IPS DF 4.7 (cell line): ENCODE measurements around the gene CORO2B.

Source experiments
- DNase-seq: peaks from one replicate; pipeline ENCODE4 v3.0.0-alpha.2; 2013; ENCODE audit warnings: low spot score; ENCODE audit errors: extremely low read depth

Gene CORO2B

DNA sequence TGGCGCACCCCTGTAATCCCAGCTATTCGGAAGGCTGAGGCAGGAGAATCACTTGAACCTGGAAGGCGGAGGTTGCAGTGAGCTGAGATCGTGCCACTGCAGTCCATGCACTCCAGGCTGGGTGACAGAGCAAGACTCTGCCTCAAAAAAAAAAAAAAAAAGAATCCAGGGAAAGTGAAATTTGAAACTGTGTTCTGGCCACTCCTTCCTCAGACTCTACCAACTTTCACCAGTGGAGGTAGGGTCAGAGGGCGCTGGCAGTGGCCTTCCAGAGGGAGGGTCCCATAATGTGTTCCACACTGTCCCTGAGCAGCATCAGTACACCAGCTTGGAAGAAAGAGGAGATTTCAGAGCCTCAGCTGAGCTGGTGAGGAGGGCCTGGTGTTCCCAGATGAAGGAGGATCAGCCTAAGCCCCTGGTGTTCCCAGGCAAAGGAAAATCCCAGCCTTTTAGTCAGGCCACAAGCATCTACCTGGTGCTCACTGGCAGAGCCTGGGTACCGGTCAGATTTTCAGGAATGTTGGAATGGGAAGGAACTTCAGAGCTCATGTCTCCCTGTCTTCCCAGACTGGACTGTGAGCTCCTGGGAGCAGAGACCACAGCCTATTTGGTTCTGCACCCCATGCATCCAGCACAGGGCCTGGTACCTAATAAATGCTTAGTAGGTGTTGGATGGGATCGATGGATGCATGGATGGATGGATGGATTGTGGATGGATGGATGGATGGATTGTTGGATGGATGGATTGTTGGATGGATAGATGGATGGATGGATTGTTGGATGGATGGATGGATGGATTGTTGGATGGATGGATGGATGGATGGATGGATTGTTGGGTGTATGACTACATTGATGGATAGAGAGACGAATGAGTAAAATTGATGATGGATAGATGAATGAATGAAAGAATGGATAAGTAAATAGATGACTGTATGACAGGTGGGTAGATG lies 117.9 kb downstream of the CORO2B start:
- no peak for DNase-seq

DNA sequence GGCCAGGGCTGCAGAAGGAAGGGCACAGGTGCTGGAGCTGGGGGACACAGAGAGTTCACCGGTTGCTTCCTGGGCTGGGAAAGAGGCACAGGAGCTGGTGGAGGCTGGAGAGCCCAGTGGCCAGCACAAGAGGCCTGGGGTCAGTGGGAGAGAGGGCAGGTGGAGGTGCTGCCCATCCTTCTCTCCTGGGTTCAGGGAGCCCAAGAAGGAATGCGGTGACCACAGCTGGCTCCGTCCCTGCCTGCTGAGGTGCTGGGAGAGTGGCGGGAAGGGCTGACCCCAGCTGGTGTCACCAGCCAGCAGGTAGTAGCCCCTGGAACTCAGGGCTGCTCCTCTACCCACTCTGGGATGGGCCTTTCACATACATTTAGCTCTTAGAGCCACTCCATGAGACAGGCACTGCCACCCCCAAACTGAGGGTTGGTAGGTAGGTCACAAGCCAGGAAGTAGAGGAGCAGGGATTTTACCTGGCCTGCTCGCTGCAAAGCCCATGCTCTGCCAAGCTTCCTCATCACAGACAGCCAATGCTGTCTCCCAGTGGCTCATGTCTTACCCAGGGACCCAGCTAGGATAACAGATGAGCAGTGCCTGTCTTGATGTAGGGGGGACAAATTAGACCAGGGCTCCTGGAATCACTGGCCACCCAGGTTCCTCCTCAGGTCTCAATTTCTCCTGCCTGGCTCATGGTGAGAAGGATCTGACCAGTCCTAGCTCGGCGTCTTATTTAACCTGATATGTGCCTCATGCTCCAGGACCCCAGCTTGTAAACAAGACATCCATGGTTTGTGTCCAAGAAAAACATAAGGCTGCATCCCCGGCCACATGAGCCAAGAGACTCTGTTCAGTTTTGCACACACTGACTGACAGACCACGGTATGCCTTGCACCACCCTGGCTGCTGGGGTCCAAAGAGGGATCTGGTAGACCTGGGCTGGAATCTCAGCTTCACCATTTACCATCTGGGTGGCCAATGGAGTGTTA lies 119.2 kb downstream of the CORO2B start:
- DNase-seq, result no peak

DNA sequence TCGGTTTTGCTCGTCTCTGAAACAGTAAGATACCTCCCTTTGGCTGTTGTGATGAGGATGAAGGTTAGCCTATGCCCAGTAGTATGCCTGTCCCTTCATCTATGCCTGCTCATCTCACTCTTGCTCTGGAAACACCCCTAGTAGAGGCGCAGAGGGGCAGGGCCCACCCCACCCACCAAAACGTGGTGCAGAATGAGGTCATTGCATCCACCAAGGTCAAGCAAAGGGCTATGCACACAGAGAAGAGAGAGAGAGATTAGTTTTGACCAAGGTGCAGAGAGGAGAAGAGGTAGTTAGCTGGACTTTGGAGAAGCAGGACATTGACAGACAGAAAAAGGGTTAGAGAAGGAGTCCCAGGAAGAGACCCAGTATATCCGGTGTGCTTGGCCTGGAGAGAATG lies 119.9 kb downstream of the CORO2B start:
- DNase-seq, result no peak

DNA sequence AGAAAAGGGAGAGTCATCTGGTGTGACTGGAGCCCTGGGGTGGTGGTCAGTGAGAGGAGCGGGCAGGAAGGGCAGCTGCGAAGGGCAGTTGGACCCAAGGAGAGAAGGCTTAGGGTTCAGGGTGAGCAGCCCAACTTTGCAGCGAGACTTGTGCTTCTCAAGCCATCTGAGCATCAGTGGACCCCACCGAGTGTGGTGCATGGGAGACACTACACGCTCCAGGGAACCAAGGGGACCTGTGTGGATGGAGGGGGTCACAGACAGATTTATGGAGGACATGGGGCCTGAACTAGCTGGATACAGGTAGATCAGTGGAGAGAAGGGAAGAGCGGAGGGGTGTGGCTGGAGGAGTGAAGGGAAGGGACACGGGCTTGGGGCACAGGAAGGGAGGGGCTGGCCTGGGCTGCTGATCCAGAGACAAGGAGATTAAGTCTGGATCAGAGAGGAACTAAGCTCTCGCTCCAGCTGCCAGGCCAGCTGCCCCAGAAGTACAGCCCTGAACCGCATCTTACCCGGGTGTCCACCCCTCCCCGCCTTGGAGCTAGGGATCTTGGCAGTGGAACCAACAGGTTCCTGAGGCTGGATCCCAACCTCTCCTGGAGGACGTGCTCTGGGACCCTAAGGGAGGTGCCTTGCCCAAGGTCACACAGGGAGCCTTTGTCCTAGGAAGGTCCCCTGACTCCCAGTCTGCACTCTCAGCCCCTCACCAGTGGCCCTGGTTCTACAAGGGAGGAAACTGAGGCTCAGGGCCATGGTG lies 120.5 kb downstream of the CORO2B start:
- no peak for DNase-seq

DNA sequence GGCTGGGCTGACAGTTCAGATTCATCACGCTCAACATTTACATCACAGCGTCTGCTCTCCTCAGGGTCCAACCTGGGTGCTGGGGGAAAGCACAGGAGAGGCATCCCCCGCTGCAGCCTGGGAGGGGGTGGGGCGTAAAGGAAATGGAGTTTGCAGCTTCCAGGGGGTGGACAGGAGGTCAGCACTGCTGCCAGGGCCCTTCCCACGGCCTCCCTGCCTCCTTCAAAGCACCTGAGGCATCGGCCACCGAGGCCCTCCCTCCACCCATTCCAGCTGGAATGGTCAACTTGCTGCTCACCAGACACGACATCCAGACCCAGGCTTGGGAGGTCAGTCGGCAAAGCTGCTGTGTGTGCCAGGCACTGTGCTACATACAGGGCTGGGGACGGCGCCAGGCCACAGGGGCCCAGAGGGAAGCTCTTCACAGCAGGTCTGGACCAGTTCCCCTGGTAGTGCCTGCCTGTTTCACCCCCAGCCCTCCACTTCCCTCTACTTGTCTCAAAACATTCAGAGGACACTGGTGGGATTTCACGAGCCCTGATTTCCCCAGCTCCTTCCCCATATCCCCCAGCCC lies 121.2 kb downstream of the CORO2B start:
- no peak for DNase-seq

DNA sequence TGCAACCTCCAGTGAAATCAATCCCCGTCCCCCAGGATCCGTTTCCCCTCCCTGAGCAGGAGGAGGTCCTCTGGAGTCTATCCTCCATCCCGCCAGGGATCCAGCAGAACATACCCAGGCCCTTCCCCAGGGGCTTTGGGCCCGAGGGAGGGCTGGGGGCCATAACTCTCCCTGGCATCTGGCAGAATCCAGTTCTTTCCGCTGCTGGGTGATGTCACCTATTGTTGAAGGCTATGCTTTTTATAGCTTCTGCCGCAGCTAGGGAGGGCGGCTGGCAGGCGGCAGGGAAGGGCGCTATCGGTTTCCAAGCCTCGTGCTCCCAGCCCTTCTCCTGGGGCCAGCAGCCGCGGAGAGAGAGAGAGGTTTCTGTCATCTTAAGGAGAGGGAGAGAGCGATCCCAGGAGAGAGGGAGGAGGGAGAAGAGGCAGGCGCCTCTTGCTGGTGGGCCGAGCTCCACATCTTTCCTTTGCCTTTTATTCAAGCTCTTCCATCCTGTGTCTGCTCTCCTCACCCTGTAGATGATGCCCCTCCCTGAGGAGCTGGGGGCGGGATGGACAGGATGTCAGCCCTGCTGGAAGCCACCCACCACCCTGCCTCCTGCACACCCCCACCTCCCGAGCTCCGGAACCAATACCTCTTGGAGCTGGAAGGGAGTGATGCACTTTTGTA lies 121.8 kb downstream of the CORO2B start:
- no peak for DNase-seq

DNA sequence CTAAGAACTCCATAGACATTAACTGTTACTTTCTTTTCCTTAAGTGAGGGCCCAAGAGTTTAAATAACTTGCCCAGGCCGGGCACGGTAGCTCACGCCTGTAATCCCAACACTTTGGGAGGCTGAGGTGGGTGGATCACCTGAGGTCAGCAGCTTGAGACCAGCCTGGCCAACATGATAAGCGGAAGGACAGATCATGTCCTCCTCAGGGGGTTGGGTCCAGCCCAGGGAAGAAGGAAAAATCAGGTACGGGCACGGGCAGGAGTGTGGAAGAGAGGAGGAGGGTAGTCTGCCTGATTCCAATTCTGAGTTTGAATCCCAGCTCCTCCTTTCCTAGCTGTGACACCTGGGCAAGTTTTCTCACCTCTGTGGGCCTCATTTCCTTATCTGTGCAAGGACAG lies 123.1 kb downstream of the CORO2B start:
- DNase-seq, result no peak

DNA sequence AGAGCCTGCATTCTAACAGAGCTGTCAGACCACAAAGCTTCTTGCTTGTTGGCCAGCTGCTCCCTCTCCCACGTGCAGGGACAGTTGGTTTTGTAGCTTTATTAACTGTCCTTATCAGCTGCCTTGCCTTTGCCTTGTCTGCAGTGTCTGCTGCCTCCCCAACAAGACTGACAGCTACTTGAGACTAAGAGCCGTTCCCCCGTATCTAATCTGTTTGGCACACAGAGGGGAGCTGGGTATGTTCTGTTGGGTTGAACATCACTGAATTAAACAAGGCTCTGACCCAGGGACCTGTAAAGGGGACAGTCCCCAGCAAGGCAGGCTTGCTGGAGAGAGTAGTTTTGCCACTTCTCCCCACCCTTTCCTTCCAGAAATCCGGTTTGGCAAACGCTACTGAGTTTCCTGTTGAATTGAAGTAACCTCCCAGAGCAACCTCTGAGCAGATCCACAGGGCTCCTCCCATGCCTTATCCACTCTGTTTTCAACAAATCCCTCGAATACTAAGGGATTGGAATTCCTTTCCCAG lies 125.8 kb downstream of the CORO2B start:
- DNase-seq, result no peak

DNA sequence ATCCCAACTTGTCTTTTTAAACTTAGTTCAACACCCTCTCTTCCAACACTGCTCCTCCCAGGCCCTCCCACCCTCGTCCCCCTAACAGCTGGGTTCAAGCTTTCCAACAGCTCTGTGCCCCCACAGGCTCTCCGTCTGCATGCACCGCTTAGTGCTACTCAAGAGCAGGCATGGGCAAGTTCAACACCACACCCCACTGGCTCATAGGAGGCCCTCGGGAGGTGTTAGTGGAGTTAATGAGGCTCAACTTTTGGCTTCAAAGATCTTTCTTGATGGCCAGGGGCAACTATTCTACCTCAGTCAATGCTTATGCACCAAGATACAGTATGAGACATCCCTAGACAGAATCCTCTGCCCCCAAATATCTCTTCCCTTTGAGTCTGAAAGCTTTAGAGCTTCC lies 127.5 kb downstream of the CORO2B start:
- DNase-seq, result no peak

DNA sequence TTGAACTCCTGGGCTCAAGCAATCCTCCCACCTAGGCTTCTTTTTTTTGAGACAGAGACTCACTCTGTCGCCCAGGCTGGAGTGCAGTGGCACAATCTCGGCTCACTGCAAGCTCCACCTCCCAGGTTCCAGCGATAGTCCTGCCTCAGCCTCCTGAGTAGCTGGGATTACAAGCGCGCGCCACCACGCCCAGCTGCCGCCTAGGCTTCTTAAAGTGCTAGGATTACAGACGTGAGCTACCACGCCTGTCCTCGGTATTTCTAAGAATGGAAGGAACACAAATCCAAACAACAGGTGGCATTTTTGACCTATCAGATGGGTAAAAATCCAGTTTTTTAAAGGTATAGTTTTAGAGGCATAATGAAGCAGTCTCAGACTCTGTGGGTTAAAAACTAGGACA lies 128.1 kb downstream of the CORO2B start:
- DNase-seq, result no peak

DNA sequence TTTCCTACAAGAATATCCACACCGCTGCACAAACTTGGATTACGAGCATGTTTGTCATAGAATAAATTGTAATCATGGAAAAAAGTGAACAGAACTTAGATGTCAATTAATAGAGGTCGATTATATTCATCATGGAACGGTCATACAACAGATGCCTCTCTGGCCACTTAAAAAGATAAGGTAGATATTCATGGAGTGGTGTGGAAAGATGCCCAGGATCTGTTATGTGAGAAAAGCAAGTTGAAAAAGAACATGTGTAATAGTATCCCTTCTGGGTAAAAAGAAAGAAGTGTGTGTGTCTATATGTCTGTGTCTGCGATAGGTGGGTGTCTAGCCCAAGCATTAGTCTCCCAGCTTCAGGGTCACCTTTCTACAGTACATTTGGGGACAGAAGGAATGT lies 128.6 kb downstream of the CORO2B start:
- DNase-seq, result no peak

DNA sequence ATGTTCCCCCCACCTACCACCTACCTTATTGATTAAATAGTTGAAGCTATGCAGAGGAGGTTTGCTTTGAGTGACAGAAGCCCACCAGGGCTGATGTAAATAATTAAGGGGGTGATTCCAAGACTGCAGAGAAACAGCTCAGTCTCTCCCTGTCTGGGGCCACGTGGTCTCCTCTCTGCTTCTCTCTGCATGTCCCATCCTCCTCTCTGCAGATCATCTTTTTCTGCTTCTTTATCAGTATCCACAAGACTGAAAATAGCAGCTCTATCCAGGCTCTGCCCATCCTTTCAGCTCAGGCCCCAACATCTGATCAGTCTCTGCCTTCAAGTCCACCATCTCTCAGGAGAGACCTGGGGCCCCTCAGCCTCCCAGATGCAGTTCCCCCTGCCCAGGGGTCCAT lies 131.1 kb downstream of the CORO2B start:
- no peak for DNase-seq

DNA sequence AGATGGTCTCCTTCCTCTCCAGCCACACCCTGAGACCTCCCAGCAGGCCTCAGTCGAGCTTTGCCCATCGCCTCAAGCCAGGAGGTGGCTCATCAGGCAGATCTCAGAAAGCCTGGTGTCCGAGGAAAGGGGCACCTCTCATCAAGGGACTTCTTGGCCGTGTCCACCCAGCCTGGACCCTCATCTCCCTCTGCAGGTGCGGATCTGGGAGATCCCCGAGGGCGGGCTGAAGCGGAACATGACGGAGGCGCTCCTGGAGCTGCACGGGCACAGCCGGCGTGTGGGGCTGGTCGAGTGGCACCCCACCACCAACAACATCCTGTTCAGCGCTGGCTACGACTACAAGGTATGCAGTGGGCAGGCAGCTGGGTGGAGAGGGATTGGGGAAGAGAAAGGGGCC lies 131.7 kb downstream of the CORO2B start:
- no peak for DNase-seq

DNA sequence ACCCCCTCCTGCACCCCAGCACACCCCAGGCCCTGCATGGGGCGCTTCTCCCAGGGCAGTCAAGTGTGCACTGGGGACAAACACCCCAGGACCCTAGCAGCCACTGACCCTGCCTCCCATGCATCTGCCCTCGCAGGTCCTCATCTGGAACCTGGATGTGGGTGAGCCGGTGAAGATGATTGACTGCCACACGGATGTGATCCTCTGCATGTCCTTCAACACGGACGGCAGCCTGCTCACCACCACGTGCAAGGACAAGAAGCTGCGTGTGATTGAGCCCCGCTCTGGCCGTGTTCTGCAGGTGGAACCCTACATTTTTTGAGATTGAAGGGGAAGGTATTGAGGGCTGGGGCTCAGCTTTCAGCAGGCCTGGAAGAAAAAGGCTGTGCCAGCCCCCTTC lies 132.6 kb downstream of the CORO2B start:
- DNase-seq, result no peak

DNA sequence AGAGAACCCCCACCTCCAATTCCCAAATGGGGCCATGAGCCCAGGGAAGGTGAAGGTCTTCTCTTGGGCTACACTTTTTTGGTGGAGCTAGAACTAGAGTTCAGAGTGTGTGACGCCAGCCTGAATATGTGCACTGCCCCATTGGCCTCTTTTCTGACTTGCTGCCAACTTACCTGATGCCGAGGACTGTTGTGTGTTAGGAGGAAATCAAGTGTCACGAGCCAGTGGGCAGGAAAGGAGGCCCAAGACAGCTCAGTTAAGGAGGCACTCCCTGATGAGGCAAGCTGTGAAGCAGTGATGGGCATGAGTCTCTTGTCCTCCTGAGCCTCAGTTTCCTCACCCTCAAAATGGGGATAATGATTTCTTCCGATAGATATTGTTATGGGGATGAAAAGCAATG lies 134.1 kb downstream of the CORO2B start:
- no peak for DNase-seq

DNA sequence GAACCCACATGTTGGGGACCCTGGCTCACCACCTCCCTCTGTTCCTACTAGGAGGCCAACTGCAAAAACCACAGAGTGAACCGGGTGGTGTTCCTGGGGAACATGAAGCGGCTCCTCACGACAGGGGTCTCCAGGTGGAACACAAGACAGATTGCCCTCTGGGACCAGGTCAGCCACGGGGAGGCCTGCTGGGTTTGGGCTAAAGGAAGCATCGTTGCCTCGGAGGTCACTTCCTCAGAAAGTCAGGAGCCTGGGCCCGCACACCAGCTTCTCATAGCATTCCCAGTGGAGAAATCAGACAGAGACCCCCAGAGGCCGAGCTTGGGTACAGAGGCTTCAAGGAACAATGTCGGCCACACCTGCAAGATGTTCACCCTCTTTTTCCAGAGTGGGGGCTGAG lies 135.1 kb downstream of the CORO2B start:
- no peak for DNase-seq

DNA sequence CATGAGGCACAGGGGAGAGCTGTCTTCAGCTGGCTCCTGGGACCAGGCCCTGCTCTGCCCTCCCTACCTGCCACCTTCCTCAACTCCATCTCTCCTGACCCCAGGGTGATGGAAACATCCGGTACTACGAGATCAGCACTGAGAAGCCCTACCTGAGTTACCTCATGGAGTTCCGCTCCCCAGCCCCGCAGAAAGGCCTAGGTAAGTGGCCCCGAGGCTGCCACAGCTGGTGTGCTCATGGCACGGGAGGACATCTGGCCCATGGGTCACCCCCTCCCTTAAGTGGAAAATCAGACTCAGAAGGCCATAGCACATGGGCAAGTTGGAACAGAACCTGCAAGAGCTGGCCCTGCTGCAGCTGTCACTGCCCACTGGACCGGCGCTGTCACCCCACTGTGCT lies 136.3 kb downstream of the CORO2B start:
- DNase-seq, result no peak

DNA sequence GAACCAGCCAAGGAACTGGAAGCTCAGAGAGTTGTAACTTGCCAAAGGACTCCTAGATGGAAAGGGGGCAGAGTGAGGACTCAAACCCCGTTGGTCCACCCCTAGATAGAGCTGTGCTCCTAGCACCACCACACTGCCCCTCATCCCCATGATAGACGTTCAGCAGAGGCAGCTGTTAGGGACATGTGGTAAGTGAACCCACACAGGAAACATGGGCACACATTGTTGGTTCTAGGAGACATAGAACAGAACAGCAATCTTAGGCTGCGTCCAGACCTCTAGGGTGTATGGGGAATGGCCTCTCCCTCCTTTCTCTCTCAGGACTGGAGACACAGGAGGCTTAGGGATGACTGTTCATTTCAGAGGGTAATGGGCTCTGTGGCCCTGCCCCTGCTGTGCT lies 139.2 kb downstream of the CORO2B start:
- no peak for DNase-seq

DNA sequence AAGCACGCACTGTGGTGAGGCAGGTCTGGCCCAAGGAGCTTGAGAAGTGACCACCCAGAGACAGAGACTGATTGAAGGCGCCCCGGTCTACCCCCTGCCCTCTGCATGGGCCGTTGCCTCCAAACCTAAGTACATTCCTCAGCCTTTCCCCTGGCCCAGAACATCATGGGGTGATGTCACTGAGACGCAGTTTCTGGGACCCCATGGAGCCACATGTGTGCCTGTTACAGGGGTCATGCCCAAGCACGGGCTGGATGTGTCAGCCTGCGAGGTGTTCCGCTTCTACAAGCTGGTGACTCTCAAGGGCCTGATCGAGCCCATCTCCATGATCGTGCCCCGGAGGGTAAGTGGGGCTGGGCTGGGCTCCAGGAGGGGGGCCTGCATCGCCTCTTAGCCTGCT lies 139.7 kb downstream of the CORO2B start:
- DNase-seq, result no peak

DNA sequence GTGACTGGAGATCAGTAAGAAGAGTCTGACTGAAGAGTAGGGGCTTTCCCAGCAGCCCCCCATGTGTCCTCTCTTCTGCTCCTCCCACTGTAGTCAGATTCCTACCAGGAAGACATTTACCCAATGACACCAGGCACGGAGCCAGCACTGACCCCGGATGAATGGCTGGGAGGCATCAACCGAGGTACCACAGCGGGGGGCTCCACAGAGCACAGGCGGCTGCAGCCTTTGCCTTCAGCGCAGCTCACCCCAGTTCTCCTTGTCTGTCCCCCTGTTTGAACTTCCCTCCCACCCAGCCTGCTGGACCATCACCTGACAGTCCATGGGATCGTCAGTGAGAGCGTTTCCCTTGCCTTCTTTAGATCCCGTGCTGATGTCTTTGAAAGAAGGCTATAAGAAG lies 140.3 kb downstream of the CORO2B start:
- no peak for DNase-seq
